ENCODE results near the gene TREML4. TPM values are rescaled to one million over a fixed set of nuclear protein-coding genes. Genes with fewer than 3 reads are reported as not detected.

TREML4 gene
- total and polyA plus RNA-seq, 2 experiments from 2014 or later, result not detected

DNA sequence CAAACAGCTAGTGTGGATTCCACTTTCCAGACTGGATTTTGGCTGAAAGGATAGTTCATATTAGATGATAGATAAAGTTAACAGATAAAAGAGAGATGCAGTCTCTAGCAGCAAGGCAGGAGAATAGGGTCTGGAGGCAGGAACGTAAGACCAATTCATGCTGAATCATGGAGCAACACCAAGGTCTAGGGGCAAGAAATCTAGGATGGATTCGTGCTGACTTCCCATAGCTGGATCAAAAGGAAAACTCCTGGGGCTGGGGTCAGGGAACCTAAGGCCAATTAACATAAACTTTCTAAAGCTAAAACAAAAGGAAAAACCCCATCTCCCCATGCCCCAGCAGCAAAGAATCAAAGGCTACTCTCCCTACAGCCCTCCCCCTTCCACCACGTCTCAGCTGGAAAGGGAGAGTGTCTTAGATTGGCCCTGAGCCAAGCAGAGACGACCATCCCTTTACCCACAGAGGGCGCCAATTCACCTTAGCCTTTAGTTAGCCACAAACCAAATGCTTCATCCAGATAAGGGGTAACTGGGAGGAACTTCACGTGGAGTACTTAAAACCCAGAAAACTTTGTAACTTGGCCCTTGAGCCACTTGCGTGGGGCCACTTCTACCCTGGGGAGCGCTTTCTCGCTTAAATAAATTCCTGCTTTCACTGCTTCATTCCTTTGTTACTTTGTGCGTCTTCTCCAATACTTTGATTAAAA, 50.7 kb downstream of the TREML4 start:
- H2AFZ ChIP-seq, result no peak overlapping the region
- no peak overlapping the region for H3K27ac ChIP-seq
- no peak overlapping the region for H3K4me3 ChIP-seq
- DNase-seq (ENCODE audit: low spot score), result peak; percentile 89
- H3K9me3 ChIP-seq (ENCODE audit: low read depth), result no peaks in the 10 kb centered on the region
- H3K79me2 ChIP-seq, result no peaks in the 10 kb centered on the region
- no peak overlapping the region for H3K4me2 ChIP-seq
- H4K20me1 ChIP-seq (ENCODE audit: insufficient read depth, poor library complexity, severe bottlenecking), result no peaks in the 10 kb centered on the region
- TF ChIP-seq, protein P1, sequence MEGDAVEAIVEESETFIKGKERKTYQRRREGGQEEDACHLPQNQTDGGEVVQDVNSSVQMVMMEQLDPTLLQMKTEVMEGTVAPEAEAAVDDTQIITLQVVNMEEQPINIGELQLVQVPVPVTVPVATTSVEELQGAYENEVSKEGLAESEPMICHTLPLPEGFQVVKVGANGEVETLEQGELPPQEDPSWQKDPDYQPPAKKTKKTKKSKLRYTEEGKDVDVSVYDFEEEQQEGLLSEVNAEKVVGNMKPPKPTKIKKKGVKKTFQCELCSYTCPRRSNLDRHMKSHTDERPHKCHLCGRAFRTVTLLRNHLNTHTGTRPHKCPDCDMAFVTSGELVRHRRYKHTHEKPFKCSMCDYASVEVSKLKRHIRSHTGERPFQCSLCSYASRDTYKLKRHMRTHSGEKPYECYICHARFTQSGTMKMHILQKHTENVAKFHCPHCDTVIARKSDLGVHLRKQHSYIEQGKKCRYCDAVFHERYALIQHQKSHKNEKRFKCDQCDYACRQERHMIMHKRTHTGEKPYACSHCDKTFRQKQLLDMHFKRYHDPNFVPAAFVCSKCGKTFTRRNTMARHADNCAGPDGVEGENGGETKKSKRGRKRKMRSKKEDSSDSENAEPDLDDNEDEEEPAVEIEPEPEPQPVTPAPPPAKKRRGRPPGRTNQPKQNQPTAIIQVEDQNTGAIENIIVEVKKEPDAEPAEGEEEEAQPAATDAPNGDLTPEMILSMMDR (IDR thresholded peaks at IDR 0.05; ENCODE audit: poor library complexity), result peak; percentile 54
- TF ChIP-seq EZH2phosphoT487 (IDR thresholded peaks at IDR 0.05; ENCODE audit: low read depth, severe bottlenecking, unreplicated experiment), result no peak
- no peak for TF ChIP-seq EZH2 (IDR thresholded peaks at IDR 0.05; ENCODE audit: borderline replicate concordance)
- H3K36me3 ChIP-seq (replicated peaks; ENCODE audit: insufficient read depth, low read depth), result no peaks in the 10 kb centered on the region
- WGBS (ENCODE audit: low lambda C conversion rate, missing lambda C conversion rate), result 29% methylated on average over 10 of the region's 10 CpGs
- peaks cover 17% of the 10 kb centered on the region for H3K27me3 ChIP-seq
- H3K9me2 ChIP-seq (replicated peaks; ENCODE audit: insufficient read depth), result no peaks in the 10 kb centered on the region
- H3K4me1 ChIP-seq (ENCODE audit: insufficient read depth), result no peaks in the 10 kb centered on the region

DNA sequence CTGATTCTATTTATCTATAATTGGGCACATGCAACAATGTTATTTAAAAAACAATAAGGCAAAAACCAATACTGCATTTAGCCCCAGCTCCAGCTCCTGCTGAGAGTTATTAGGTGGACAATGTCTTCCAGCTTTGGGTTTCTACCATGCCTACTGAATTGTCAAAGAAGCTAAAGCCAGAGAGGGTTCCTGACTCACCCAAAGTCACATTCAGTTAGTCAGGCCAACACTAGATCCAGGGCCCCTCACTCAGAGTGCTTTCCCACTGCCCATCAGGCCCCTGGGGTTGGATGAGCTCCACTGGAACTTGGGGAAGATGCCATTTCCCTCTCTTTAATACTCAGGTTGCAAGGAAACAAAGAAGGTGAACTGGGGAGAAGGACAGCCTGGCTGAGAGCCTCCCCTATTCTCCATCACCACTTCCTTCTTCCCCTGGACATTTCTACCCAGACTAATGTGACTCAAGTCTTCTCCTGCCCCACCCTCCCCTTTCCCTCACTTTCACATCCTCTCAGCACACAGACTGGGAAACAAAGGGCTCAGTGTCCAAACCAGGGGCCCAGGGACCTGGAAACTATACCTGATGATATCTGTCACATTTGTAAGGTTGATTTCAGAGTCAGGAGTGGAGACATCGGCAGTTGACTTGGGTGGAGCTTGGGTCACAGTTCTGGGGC, 52.4 kb downstream of the TREML4 start:
- no peaks in the 10 kb centered on the region for H3K9me3 ChIP-seq (ENCODE audit: low read depth)
- no peak for DNase-seq (ENCODE audit: low spot score)
- 79% methylated on average over 1 of the region's 1 CpG for WGBS (ENCODE audit: low lambda C conversion rate, missing lambda C conversion rate)
- TF ChIP-seq, protein P1 (IDR thresholded peaks at IDR 0.05; ENCODE audit: poor library complexity), result no peak
- no peak for TF ChIP-seq EZH2 (IDR thresholded peaks at IDR 0.05; ENCODE audit: borderline replicate concordance)
- peaks cover 3% of the 10 kb centered on the region for H3K4me1 ChIP-seq (ENCODE audit: insufficient read depth)
- no peaks in the 10 kb centered on the region for H3K9me2 ChIP-seq (replicated peaks; ENCODE audit: insufficient read depth)
- no peak overlapping the region for H3K4me2 ChIP-seq
- H3K27ac ChIP-seq, result no peak overlapping the region
- no peaks in the 10 kb centered on the region for H3K79me2 ChIP-seq
- peaks cover 16% of the 10 kb centered on the region for H3K27me3 ChIP-seq
- no peak overlapping the region for H3K4me3 ChIP-seq
- no peaks in the 10 kb centered on the region for H4K20me1 ChIP-seq (ENCODE audit: insufficient read depth, poor library complexity, severe bottlenecking)
- H3K36me3 ChIP-seq (replicated peaks; ENCODE audit: insufficient read depth, low read depth), result no peaks in the 10 kb centered on the region
- H2AFZ ChIP-seq, result no peak overlapping the region

GRCh38 chr6:41283600-41283999, 55.5 kb downstream of the TREML4 start:
- no peak overlapping the region for H3K27ac ChIP-seq
- no peaks in the 10 kb centered on the region for H3K9me2 ChIP-seq (replicated peaks; ENCODE audit: insufficient read depth)
- peaks cover 3% of the 10 kb centered on the region for H3K4me1 ChIP-seq (ENCODE audit: insufficient read depth)
- no peak for DNase-seq (ENCODE audit: low spot score)
- no peak overlapping the region for H3K4me2 ChIP-seq
- no peaks in the 10 kb centered on the region for H4K20me1 ChIP-seq (ENCODE audit: insufficient read depth, poor library complexity, severe bottlenecking)
- H3K79me2 ChIP-seq, result no peaks in the 10 kb centered on the region
- H3K4me3 ChIP-seq, result no peak overlapping the region
- no peak overlapping the region for H2AFZ ChIP-seq
- TF ChIP-seq, protein P1 (IDR thresholded peaks at IDR 0.05; ENCODE audit: poor library complexity), result no peak
- TF ChIP-seq EZH2 (IDR thresholded peaks at IDR 0.05; ENCODE audit: borderline replicate concordance), result no peak
- H3K27me3 ChIP-seq, result no peaks in the 10 kb centered on the region
- no peaks in the 10 kb centered on the region for H3K36me3 ChIP-seq (replicated peaks; ENCODE audit: insufficient read depth, low read depth)
- WGBS (ENCODE audit: low lambda C conversion rate, missing lambda C conversion rate), result 91% methylated on average over 3 of the region's 3 CpGs
- no peaks in the 10 kb centered on the region for H3K9me3 ChIP-seq (ENCODE audit: low read depth)
